HUDEP-2 (cell line): ENCODE measurements around the gene CFHR1.
A peak's percentile ranks its signal among the peaks of the same experiment; 100 is the strongest.
"Not testable (repeated sequence)": the region's sequence is repeated elsewhere in the genome, so short reads cannot be mapped to it uniquely, and the experiment has no call there.

Experiments
- DNase-seq, 76 experiments: peaks; one replicate each; lab custom pipeline; 2025; ENCODE audit not compliant: unreplicated experiment in 76 of 76; lab: John Stamatoyannopoulos, UW

Gene CFHR1

DNA sequence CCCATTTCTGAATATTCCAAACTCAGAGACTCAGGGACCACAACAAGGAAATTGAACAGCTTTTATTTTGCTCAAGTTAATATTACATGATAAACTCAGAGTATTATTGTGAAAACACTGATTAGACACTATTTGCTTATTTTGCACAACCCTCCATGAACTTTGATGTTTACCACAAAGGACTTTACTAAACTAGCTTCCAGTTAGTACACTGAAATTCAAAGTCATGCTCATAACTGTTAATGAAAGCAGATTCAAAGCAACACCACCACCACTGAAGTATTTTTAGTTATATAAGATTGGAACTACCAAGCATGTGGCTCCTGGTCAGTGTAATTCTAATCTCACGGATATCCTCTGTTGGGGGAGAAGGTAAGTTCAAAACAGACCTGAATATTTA, at the start of gene CFHR1:
TSS of gene CFHR1 (plus strand) at position 201 of the 400 bp plus-strand sequence. CDS start at position 315, 114 bp downstream.
- not testable (repeated sequence) for DNase-seq

GRCh38 chr1:196769823-196770222, 49.7 kb upstream of the CFHR1 start:
- DNase-seq = not testable (repeated sequence)

GRCh38 chr1:196773713-196774112, 45.8 kb upstream of the CFHR1 start:
- no peak for DNase-seq

- DNase-seq = no peak
Measured at GRCh38 chr1:196774175-196774574, 45.4 kb upstream of the CFHR1 start.

DNA sequence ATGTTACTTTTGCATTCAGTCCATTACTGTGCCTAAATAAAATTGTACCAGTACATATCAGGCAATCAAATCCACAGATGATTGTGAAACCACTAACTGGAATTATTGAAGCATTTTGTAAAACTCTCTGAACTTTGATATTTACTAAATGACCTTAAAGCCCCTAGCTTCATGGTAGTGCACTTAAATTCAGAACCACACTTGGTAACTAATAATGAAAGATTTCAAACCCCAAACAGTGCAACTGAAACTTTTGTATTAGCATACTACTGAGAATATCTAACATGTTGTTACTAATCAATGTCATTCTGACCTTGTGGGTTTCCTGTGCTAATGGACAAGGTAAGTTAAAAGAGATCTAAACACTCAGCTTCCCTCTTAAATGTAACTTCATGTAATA, 44.9 kb upstream of the CFHR1 start, which contains the start of gene CFHR3:
TSS of gene CFHR3 (plus strand) at position 238 of the 400 bp plus-strand sequence. CDS start at position 285, 47 bp downstream.
- no peak for DNase-seq

- DNase-seq = no peak
Measured at GRCh38 chr1:196777603-196778002, 41.9 kb upstream of the CFHR1 start.

DNA sequence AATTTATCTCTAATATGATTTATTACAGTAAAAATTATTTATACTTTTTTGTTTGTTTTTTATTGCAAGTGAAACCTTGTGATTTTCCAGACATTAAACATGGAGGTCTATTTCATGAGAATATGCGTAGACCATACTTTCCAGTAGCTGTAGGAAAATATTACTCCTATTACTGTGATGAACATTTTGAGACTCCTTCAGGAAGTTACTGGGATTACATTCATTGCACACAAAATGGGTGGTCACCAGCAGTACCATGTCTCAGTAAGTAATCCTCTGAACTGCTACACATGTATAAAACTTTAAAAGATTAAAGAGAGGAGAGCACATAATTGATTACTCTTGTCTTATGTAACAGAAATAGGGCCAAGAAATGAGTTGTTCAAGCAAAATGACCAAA, 40.4 kb upstream of the CFHR1 start:
- no peak for DNase-seq

DNA sequence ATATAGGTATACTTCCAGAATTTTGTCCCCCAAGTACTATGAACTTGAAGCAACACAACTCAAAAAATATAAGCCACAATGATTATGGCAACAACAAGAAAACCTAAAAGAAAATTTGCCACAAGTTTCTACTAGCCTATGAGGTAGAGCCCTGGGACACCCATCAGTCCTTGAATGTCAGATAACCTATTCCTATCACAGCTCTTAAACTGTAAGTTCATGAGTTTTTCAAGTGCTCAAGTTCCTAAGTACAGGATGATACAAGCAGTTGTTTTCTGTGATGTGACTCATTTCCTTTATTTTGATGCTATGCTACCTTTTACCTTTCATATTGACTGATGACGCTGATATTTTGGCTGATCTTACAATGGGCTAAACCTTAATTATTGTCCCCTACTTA, 28.3 kb upstream of the CFHR1 start:
- not testable (repeated sequence) for DNase-seq

GRCh38 chr1:196794103-196794502, 25.4 kb upstream of the CFHR1 start:
- not testable (repeated sequence) for DNase-seq

- DNase-seq = no peak
Measured at GRCh38 chr1:196797891-196798290, 21.6 kb upstream of the CFHR1 start.

GRCh38 chr1:196801920-196802319, 17.6 kb upstream of the CFHR1 start:
- not testable (repeated sequence) for DNase-seq

DNA sequence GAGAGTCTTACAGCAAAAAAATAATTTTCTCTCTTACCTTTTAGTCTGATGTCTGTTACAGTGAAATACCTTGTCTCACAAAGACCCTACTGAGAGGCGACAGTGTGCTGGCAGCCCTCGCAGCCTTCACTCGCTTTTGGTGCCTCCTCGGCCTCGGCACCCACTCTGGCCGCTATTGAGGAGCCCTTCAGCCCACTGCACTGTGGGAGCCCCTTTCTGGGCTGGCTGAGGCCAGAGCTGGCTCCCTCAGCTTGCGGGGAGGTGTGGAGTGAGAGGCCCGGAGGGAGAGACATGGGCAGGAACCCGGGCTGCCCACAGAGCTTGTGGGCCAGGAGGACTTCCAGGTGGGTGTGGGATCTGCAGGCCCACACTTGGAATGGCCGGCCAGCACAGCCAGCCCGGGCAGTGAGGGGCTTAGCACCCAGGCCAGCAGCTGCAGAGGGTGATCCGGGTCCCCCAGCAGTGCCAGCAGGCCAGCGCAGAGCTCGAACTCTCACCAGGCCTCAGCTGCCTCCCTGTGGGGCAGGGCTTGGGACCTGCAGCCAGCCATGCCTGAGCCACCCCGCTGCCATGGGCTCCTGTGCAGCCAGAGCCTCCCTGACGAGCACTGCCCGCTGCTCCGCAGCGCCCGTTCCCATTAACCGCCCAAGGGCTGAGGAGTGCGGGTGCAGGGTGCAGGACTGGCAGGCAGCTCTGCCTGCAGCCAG, 10.8 kb upstream of the CFHR1 start:
- no peak for DNase-seq

GRCh38 chr1:196817442-196817841, 2.1 kb upstream of the CFHR1 start:
- DNase-seq = not testable (repeated sequence)

DNA sequence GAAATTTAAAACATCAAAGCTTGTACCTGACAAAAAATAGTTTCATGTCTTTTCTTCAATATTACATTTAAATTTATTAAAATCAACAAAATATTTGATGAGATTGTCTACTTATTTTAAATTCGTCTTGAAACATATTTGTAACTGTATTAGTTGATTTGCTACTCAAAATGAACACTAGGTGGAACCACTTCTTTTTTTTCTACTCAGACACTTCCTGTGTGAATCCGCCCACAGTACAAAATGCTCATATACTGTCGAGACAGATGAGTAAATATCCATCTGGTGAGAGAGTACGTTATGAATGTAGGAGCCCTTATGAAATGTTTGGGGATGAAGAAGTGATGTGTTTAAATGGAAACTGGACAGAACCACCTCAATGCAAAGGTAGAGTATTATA, 8.3 kb downstream of the CFHR1 start:
- DNase-seq = peak in 1 of 76 experiments; percentile 4

- not testable (repeated sequence) for DNase-seq
Measured at GRCh38 chr1:196849613-196850492, 30.3 kb downstream of the CFHR1 start.

- no peak for DNase-seq
Measured at GRCh38 chr1:196856053-196856452, 36.5 kb downstream of the CFHR1 start.

- no peak for DNase-seq
Measured at GRCh38 chr1:196857188-196857587, 37.7 kb downstream of the CFHR1 start.

- no peak for DNase-seq
Measured at GRCh38 chr1:196858811-196859210, 39.3 kb downstream of the CFHR1 start.

DNA sequence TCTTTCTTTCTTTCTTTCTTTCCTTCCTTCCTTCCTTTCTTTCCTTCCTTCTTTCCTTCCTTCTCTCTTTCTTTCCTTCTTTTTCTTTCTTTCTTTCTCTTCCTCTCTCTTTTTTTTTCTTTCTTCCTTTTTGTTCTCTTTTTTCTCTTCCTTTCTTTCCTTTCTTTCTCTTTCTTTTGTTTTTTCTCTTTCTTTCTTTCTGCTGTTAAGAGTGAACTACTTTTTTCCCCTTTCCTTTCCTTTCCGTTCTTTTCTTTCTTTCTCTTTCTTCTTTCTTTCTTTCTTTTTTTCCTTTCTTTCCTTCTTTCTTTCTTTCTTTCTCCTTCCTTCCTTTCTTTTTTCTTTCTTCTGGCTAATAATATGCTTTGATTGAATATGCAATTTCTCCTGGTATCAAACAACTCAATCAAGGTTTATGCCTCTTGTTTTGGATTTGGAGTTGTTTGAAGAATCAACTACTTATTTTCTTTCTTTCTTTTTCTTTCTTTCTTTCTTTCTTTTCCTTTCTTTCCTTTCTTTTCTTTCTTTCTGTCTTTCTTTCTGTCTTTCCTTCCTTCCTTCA, 40.9 kb downstream of the CFHR1 start:
- no peak for DNase-seq

DNA sequence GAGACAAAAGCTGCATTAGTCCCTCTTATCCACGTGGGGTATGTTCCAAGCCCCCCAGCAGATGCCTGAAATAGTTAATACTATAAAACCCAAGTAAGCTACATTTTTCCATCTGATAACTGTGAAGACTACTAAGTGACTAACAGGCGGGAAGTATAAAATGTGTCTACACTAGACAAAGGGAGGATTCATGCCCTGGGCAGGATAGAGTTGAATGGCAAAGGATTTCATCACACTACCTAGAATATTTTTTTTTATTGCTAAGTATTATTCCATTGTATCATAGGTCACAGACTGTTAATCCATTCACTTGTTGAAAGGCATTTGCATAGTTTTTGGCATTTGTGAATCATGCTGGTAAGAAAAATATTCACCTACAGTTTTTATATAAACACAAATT, 41.9 kb downstream of the CFHR1 start:
- DNase-seq = no peak

GRCh38 chr1:196866974-196867373, 47.4 kb downstream of the CFHR1 start:
- DNase-seq = no peak
